HepG2 (cell line): ENCODE results near the gene SCRT2. TPM values are rescaled to one million over a fixed set of nuclear protein-coding genes. Genes with fewer than 3 reads are reported as not detected.

Source experiments
- BATF2 ChIP-seq: sonication (generic); formaldehyde crosslinking; IDR thresholded peaks from 2 replicates; pipeline ENCODE4 v1.8.0; 2022; ENCODE audit warnings: mild to moderate bottlenecking, missing genetic modification reagents, moderate library complexity
- FOSL2 ChIP-seq: sonication (generic); formaldehyde crosslinking; IDR thresholded peaks from 2 replicates; pipeline ENCODE4 v1.4.0; 2020; ENCODE audit warnings: missing genetic modification reagents
- FOXO4 ChIP-seq: sonication (generic); formaldehyde crosslinking; conservative IDR thresholded peaks from 2 replicates; pipeline ENCODE4 v1.8.1; 2023; ENCODE audit warnings: missing genetic modification reagents
- FOXP1 ChIP-seq, 2 experiments: fragments of 450-650 bp in 1 of 2; IDR thresholded peaks; 2 replicates each; pipeline ENCODE4 v1.6.1; 2017 to 2018; ENCODE audit warnings: antibody characterized with exemption in 1 of 2
- GLMP ChIP-seq: sonication (generic); formaldehyde crosslinking; IDR thresholded peaks from 2 replicates; pipeline ENCODE4 v1.9.0; 2021; ENCODE audit warnings: missing genetic modification reagents, mild to moderate bottlenecking, borderline replicate concordance
- ISX ChIP-seq: sonication (generic); formaldehyde crosslinking; conservative IDR thresholded peaks from 2 replicates; pipeline ENCODE4 v1.5.0; 2020; ENCODE audit warnings: missing genetic modification reagents
- MAX ChIP-seq: IDR thresholded peaks from 2 replicates; pipeline ENCODE4 v1.6.1; 2012; ENCODE audit warnings: inconsistent platforms
- MED1 ChIP-seq: sonication (generic); formaldehyde crosslinking; IDR thresholded peaks from 2 replicates; pipeline ENCODE4 v1.4.0; 2020; ENCODE audit warnings: missing genetic modification reagents
- MTA3 ChIP-seq: sonication (generic); formaldehyde crosslinking; IDR thresholded peaks from 2 replicates; pipeline ENCODE4 v1.4.0; 2020; ENCODE audit warnings: missing genetic modification reagents
- PRDM4 ChIP-seq: sonication (generic); formaldehyde crosslinking; IDR thresholded peaks from 2 replicates; pipeline ENCODE4 v1.9.0; 2021; ENCODE audit warnings: missing genetic modification reagents, borderline replicate concordance
- TP53 ChIP-seq: sonication (generic); formaldehyde crosslinking; conservative IDR thresholded peaks from 2 replicates; pipeline ENCODE4 v1.4.0; 2020; ENCODE audit warnings: missing genetic modification reagents
- USF2 ChIP-seq, 2 experiments: sonication (generic) in 1 of 2; formaldehyde crosslinking in 1 of 2; IDR thresholded peaks; 2 replicates each; pipeline versions ENCODE4 v1.5.1 to v1.6.1; 2011 to 2020; ENCODE audit warnings: borderline replicate concordance in 1 of 2, low read depth in 1 of 2, low read length in 1 of 2, mild to moderate bottlenecking in 1 of 2, missing genetic modification reagents in 1 of 2, moderate library complexity in 1 of 2
- ZBTB1 ChIP-seq: sonication (generic); formaldehyde crosslinking; IDR thresholded peaks from 2 replicates; pipeline ENCODE4 v1.4.0; 2020; ENCODE audit warnings: missing genetic modification reagents, borderline replicate concordance
- ZFP36L2 ChIP-seq: sonication (generic); formaldehyde crosslinking; IDR thresholded peaks from 2 replicates; pipeline ENCODE4 v1.4.0; 2020; ENCODE audit warnings: missing genetic modification reagents
- polyA plus RNA-seq, 8 experiments: library from polyadenylated mRNA; depleted of rRNA in 3 of 8; stranded (reverse) in 7 of 8; unstranded in 1 of 8; fragments of >200 nt; fragmentation: Illumina TruSeq in 4 of 8; extraction: Trizol in 4 of 8; gene quantifications; 2 replicates each; pipeline versions ENCODE4 v1.2.1 to v1.2.3, GENCODE V29; 2011 to 2016; ENCODE audit warnings: low read depth in 4 of 8, missing spikeins in 1 of 8, mixed read lengths in 1 of 8; ENCODE audit not compliant: insufficient read depth in 1 of 8
- total RNA-seq, 5 experiments: library from RNA; depleted of rRNA; stranded (reverse); fragments of >200 nt; fragmentation: Illumina TruSeq; extraction: Trizol; gene quantifications; 2 replicates each; pipeline ENCODE4 v1.2.3, GENCODE V29; 2016; ENCODE audit warnings: low read depth in 1 of 5
- TF ChIP-seq, protein P1 (sequence below): sonication (generic); formaldehyde crosslinking; IDR thresholded peaks from 2 replicates; pipeline ENCODE4 v1.8.1; 2023; ENCODE audit warnings: mild to moderate bottlenecking, moderate library complexity, missing genetic modification reagents
- TF ChIP-seq, protein P2 (sequence below), 2 experiments: fragments of 450-650 bp in 1 of 2; sonication (generic) in 1 of 2; formaldehyde crosslinking; IDR thresholded peaks; 2 replicates each; pipeline versions ENCODE4 v1.5.0 to v1.8.0; 2020 to 2022; ENCODE audit warnings: mild to moderate bottlenecking in 1 of 2, missing genetic modification reagents in 1 of 2

The SCRT2 gene
- total and polyA plus RNA-seq, 2 of the 13 experiments (the other 11 are each of a cell fraction or from before 2014, with no cell fraction given): not detected

GRCh38 chr20:645318-646106 is 30.1 kb downstream of the SCRT2 start (continued):
- TF ChIP-seq FOXO4 (CRISPR knock-in tag) (no peak), BATF2 (CRISPR knock-in tag) (0 out of 2 replicates have a peak, but pooled peaks have one; percentile 37), GLMP (CRISPR knock-in tag) (no peak), ZBTB1 (CRISPR knock-in tag) (no peak), MED1 (CRISPR knock-in tag) (peak; percentile 84), MAX (peak; percentile 85), FOSL2 (peak; percentile 71), MTA3 (CRISPR knock-in tag) (no peak), ISX (CRISPR knock-in tag) (no peak), FOXP1 (IDR thresholded peaks at IDR 0.05) (no peak), FOXP1 (CRISPR knock-in tag; IDR thresholded peaks at IDR 0.05) (no peak), USF2 (IDR thresholded peaks at IDR 0.05; ENCODE audit: low read depth, low read length) (peak; percentile 27; the same call in 1 of the 2 replicates), USF2 (CRISPR knock-in tag; IDR thresholded peaks at IDR 0.05; ENCODE audit: borderline replicate concordance) (0 out of 2 replicates have a peak, but pooled peaks have one; percentile 8), ZFP36L2 (CRISPR knock-in tag) (peak; percentile 91; the same call in 1 of the 2 replicates), PRDM4 (CRISPR knock-in tag) (no peak; the same call in 1 of the 2 replicates), TP53 (CRISPR knock-in tag) (0 out of 2 replicates have a peak, but pooled peaks have one; percentile 72)
- TF ChIP-seq, protein P1, sequence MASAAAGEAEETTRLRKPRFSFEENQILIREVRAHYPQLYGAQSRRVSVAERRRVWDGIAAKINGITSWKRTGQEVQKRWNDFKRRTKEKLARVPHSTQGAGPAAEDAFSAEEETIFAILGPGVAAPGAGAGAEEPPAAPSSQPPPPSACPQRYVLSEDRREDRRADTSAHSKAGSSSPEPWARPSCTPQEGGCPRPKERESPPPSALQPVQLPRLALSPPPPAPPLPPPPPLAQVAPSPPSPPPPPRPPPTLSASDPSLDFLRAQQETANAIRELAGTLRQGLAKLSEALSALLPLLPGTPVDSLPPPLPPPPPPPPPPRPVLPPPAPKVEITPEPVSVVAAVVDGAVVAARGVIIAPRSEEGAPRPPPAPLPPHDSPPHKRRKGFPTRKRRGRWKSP: peak; percentile 83; the same call in 1 of the 2 replicates
- TF ChIP-seq, protein P2, sequence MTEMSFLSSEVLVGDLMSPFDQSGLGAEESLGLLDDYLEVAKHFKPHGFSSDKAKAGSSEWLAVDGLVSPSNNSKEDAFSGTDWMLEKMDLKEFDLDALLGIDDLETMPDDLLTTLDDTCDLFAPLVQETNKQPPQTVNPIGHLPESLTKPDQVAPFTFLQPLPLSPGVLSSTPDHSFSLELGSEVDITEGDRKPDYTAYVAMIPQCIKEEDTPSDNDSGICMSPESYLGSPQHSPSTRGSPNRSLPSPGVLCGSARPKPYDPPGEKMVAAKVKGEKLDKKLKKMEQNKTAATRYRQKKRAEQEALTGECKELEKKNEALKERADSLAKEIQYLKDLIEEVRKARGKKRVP (CRISPR knock-in tag; IDR thresholded peaks at IDR 0.05): 0 out of 4 replicates have a peak, but pooled peaks of 1 of the 2 experiments have one; percentile 24
